SK-N-DZ (cell line): ENCODE measurements around the gene PSMC3.

ENCODE experiments used
- DNase-seq: peaks from one replicate; pipeline ENCODE4 v3.0.0-alpha.2; 2015; ENCODE audit warnings: low spot score

The PSMC3 gene

DNA sequence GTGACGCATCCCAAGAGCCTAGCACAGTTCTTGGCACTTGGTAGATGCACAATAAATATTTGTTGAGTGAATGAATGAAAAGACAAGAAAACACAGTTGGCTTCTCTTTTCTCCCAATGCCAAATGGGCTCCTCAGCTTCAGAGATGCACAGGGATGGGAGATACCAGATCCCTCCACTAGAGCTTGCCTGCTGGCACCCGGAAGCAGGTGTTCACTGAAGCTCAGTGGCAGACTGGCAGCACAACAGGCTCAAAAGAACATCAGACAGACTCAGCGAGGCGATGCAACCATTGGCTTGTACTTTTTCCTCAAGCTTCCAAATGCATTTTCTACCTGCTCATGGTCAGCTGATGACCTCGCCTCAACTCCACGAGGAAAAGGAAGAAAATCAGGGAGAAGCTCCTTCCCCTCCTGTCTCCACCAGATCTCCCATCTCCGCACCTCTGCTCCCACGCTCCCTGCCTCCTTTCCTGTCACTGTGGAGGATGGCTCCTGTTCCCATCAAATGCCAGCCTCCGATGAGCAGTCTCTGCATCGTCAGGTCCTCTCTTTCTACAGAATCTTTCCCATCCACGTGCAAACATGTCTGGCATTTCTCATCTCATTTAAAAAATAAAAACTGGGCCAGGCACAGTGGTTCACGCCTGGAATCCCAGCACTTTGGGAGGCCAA, 16.9 kb upstream of the PSMC3 start:
- peak; percentile 51 for DNase-seq

GRCh38 chr11:47442514-47442913, 16.3 kb upstream of the PSMC3 start:
- no peak for DNase-seq

DNA sequence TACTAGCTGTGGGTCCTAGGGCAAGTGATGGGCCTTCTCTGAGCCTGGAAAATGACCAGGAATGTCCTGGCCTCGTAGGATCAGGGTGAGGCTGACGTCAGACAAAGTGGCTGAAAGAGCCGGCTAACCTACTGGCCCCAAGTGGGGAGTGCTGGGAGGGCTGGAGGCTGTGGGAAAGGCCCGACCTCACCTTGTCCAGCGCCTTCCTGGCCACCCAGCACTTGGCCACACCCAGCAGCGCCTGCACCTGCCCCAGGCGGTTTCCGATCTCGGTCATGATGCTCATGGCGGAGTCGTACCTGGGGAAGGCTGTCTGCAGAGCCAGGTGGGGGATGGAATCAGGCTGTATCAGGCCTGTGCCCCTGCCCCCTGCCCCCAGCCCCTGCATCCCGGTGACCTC, 15.2 kb upstream of the PSMC3 start:
- DNase-seq = no peak

DNA sequence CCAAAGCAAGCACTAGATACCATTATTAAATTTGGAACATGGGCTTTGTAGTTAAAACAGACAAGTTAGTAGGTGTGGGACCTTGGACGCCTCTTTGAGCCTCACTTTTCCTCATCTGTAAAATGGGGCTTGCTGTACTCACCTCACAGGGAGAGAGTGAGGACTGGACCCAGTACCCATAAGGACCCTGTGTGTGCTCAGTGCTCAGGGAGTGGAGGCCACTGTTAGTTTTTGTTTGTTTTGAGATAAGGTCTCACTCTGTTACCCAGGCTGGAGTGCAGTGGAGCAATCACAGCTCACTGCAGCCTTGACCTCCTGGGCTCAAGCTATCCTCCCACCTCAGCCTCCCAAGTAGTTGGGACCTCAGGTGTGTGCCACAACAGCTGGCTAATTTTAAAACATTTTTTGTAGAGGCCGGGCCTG, 13.8 kb upstream of the PSMC3 start:
- no peak for DNase-seq

GRCh38 chr11:47438721-47439120, 12.5 kb upstream of the PSMC3 start:
- DNase-seq = no peak

DNA sequence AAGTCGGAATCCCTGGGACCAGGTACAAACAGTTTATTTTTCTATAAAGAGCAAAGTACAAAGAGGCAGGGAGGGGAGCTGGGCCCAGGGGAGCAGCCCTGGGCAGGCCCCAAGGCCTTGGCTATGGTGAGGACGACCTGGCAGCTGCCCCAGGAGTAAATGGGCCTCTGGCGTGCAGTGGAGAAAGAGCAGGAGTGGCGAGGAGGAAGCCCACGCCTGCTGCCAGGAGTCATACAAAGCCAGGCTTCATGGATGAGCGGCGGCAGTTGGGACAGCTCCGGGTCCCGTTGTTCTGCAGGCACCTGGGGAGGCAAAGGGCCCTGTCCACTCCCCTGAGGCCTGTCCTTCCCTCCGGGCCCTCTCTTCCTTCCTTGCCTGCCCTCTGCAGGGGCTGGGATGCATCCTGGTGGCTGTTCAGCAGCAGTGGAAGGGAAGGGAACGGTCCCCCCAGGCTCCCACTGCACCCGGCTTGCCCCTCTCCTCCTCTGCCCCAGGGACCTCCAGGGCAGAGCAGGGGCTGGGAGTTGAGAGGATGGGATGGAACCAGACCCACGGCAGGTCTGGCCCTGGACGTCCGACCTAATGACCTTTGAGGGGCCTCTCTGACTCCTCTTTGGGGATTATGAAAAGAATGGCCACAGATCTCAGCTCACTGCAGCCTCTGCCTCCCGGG, 11.6 kb upstream of the PSMC3 start:
- DNase-seq = peak; percentile 49

DNA sequence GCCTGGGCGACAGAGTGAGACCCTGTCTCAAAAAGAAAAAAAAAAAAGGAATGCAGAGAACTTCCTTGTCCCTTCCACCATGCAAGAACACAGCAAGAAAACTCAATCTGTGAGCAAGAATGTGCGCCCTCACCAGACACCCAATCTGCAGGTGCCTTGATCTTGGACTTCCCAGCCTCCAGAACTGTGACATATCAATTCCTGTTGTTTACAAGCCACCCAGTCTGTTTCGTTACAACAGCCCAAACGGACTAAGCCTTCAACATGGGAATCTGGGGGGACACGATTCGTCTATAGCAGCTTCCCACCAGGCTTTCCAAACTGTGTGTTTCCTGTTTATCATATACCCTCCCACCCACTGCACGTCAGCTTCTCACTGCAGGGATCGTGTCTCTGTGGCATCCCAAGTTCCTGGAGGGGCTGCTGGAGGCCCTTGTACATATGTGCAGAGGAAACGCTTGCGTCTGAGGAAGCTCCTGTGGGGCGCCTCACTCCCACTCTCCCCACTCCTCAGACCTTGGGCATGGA, 11.0 kb upstream of the PSMC3 start:
- DNase-seq = no peak

- no peak for DNase-seq
These were observed 10.5 kb upstream of the PSMC3 start for GRCh38 chr11:47436726-47437125.

DNA sequence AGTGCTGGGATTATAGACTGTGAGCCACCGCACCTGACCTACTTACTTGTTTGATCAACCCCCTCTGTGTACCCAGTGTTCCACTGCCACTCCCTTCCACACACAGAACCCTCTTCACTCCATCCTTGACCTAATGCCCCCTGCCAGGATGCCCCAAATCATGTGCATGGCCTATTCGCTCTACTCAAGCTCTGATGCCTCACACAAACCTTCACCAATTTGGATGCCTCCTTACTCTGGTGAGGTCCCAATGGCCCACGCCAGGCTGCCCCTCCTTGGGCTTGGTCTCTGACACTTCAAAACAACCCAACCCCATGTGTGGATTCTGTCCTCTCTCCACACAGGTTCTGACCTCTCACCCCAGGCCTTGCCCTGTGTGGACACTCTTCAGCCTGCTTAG, 9.4 kb upstream of the PSMC3 start:
- no peak for DNase-seq

DNA sequence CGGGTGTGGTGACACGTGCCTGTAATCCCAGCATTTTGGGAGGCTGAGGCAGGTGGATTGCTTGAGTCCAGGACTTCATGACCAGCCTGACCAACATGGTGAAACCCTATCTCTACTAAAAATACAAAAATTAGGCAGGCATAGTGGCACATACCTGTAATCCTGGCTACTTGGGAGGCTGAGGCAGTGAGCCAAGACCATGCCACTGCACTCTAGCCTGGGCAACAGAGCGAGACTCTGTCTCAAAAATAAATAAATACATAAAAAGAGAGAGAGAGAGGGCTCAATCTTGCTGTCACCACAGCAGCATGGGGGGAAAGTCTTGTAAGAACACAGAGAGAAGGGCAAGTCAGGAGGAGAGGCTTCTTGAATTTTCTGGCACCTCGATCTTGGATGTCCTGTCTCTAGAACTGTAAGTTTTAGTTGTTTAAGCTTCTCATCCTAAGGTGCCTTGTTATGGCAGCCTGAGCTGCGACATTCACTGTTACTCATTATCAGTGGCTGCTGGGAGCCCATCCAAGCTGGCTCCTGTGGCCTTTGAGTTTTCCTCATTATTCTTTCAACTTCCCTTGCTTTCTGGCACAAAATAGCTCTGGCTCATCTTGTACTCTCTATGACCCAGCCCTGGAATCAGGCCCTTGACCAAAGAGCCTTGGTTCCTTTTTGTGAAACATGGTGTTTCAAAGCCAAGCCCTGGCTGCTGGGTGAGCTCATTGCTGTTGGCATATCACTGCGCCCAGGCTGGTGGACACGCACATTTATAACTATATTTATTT, 8.0 kb upstream of the PSMC3 start:
- no peak for DNase-seq

- DNase-seq = no peak
These were observed 6.9 kb upstream of the PSMC3 start for GRCh38 chr11:47433157-47433556.

DNA sequence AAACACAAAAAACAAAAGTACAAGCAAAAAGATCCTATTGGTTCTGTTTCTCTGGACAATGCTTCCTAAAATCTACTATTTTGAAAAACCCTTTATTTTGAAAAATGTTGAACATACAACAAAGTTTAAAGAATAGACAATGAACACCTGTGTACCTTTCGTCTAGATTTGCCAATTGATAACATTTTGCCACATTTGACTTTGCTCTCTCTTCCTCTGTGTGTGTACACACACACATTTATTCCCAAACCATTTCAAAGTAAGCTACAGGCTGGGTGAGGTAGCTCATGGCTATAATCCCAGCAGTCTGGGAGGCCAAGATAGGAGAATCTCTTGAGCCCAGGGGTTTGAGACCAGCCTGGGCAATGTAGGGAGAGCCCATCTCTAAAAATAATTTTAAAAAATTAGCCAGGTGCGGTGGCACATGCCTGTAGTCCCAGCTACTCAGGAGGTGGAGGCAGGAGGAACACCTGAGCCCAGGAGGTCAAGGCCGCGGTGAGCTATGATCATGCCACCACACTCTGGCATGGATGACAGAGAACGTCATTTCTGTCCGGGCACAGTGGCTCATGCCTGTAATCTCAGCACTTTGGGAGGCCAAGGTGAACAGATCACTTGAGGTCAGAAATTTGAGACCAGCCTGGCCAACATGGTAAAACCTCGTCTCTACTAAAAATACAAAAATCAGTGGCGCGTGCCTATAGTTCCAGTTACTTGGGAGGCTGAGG, 5.3 kb upstream of the PSMC3 start:
- no peak for DNase-seq

- no peak for DNase-seq
These were observed 4.3 kb upstream of the PSMC3 start for GRCh38 chr11:47430524-47430923.

DNA sequence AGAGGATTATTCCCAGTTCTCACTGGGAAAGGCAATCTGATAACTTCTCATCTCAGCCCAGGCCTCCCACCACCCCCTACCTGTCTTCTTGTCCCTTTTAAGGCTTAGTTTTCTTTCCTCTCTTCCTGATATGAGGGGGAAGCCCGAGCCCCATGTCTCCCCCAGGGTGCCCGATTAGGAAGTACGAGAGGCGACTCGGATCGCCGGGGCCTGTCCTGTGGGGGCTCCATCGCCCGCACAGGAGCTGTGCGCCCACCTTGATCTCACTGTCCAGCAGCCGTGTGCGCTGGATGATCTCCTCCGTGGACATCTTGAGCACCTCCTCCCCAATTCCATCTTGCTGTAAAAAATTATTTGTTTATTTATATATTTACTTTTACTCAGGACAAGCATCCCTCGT, 628 bp downstream of the PSMC3 start:
- DNase-seq = no peak

- no peak for DNase-seq
These were observed 7.6 kb downstream of the PSMC3 start for GRCh38 chr11:47418454-47419259.

DNA sequence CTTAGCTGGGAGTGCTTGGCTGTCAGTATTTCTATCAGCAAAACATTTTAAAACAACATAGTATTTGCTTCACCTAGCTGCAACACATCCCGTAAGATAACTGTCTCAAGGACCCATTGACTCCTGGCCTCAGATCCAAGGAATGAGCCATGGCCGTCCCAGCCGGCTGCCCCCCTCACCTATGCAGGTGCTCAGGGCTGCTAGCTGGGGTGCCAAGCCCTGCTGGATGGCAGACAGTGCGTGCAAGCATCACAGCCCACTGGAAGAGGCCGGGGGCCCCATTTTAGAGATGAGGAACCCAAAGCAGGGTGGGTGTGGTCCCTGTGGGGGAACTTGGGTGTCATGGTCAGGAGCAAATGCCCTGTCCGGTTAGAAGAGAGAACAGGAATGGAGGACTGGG, 8.5 kb downstream of the PSMC3 start:
- DNase-seq = no peak

- DNase-seq = no peak
These were observed 10.2 kb downstream of the PSMC3 start for GRCh38 chr11:47415949-47416472.

GRCh38 chr11:47415091-47415854, 11.0 kb downstream of the PSMC3 start:
- DNase-seq = no peak

DNA sequence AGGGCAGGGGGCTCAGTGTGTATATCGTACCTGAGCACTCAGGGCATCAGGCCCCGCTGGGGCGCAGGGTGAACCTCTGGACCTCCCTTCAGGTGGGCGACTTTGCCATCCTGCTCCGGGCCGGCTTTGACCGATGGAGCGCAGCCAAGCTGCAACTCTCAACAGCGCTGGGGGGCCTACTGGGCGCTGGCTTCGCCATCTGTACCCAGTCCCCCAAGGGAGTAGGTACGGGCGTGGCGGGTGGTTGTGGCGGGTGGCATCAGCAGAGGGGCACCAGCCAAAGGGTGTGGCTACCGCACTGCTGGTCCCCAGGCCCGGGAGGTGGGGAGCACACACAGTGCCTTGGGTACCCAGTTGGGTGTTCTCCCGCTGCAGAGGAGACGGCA, 11.6 kb downstream of the PSMC3 start:
- no peak for DNase-seq
